GM11168 (cell line): ENCODE data around the gene TTLL13.

Experiments
- in situ Hi-C: fragments of 300-500 bp; cut with MboI; formaldehyde crosslinking; loops from one replicate; pipeline ENCODE4 v1.12.0; 2022; ENCODE audit warnings: low sequenced_read_pairs; ENCODE audit not compliant: unreplicated experiment

TTLL13 gene

DNA sequence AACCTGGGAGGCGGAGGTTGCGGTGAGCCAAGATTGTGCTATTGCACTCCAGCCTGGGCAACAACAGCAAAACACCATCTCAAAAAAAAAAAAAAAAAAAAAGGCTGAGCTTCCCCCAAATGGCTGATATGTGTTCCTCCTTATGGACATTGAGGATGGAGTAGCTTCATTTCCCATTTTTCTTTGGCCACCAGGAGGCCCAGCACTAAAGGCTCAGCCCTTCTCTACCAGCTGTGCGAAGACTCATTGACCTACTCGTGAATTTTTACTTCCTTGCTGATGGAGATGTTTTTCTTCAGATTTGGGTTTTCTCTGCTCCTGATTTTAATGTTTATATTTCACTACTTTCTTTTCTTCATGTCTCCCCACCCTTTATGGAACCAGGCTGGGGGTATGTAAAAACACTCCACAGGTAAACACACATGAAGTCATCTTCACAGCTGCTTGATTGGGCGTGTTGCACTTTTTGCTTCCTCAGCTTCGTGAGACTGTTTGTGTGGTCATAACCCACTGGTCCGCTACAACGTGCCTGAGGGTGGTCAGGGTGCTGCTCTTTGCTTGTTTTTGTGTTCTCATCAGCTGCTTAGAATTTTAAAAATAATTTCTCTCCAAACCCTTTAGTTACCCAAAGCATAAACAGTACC lies 34.7 kb upstream of the TTLL13 start:
- in situ Hi-C loops = no loop called here

DNA sequence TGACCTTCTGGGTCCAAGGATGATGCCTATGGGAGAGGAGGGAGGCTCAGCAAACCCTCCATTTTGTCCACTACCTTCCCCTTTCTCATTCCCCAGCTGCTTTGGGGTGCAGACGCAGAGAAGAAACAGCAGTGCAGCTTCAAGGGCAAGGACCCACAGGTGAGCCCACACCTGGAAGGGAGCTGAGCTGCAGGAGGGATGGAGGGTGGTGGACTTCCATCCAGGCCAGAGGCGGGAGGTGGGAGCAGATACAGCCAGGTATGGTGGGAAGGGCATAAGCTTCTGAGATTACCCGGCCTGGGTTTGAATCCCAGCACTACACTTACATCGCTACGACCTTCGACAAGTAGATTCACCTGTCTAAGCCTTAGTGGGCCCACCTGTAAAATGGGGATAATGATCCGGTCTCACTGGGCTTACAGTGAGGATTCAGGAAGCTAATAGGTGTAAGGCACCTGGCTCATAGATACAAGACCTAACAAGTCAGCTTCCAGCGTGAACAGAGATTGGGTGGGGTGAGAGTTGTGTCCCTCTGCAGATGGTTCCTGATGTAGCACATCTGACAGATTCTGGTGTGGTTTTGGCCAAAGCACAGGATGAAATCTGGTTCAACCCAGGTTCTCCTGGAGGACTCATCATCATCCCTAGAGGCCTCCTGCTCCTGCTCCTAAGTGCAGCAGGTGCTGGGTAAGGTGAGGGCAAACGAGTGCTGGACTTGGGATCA lies 31.5 kb upstream of the TTLL13 start:
- in situ Hi-C loops = no loop called here

GRCh38 chr15:90219421-90220141 lies 29.8 kb upstream of the TTLL13 start:
- in situ Hi-C loops = loop anchor here (10.0 kb wide), 1 partner anchor 55 kb away; no protein-coding TSS in a partner anchor

GRCh38 chr15:90221246-90221900 lies 28.0 kb upstream of the TTLL13 start:
- in situ Hi-C loops = loop anchor here (10.0 kb wide), 1 partner anchor 57 kb away; no protein-coding TSS in a partner anchor

DNA sequence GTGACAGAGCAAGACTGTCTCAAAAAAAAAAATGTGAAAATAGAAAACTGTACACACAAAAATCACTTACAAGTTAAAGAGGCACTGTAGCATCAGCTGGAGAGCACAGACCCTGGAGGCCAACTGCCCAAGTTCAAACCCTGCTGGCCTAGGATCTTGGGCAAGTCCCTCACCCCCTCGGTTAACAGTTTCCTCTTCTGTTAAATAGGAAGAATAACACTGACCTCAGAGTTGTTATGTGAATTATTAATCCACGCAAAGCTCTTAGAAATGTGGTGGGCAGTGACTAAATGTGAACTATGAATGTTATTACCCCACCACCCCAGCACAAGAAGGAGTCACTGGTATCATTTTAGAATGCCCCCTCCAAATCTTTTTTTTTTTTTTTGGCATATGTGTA lies 26.8 kb upstream of the TTLL13 start:
- in situ Hi-C loops = loop anchor here (10.0 kb wide), 1 partner anchor 58 kb away; no protein-coding TSS in a partner anchor

DNA sequence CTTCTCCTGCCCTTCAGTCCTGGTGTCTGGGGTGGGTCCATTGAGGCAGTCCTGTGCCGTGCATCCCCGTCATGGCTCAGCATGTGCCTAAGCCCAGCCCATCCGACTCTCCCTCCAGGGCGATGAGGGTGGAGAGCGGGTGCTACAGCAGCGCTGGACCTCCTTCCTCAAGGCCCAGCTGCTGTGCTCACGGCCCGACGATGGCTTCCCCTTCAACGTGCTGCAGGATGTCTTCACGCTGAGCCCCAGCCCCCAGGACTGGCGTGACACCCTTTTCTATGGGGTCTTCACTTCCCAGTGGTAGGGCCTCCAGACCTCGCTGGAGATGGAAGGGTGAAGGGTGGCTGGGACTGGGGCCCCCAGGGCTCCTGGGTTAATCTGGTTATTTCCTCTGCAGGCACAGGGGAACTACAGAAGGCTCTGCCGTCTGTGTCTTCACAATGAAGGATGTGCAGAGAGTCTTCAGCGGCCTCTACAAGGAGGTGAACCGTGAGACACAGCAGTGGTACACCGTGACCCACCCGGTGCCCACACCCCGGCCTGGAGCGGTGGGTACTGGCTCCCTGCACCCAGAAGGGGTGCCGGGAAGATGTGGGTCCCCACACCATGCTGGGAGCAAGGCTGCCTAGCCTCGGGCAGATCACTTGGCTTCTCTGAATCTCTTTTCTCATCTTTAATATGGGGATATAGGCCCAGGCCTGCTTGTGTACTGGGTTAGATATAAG lies 25.8 kb upstream of the TTLL13 start:
- in situ Hi-C loops = loop anchor here (10.0 kb wide), 1 partner anchor 59 kb away; no protein-coding TSS in a partner anchor

DNA sequence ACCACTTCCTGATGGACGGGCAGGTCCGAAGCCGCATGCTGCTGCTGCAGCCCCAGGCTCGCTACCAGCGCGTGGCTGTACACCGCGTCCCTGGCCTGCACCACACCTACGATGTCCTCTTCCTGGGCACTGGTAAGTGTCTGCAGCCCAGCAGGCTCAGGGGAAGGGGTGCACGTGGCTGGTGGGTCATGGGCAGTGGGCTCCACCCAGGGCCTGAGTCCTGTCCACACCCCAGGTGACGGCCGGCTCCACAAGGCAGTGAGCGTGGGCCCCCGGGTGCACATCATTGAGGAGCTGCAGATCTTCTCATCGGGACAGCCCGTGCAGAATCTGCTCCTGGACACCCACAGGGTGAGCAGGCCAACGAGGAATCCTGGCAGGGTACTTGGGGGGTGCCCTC lies 24.3 kb upstream of the TTLL13 start:
- in situ Hi-C loops = loop anchor here (10.0 kb wide), 1 partner anchor 60 kb away; no protein-coding TSS in a partner anchor

DNA sequence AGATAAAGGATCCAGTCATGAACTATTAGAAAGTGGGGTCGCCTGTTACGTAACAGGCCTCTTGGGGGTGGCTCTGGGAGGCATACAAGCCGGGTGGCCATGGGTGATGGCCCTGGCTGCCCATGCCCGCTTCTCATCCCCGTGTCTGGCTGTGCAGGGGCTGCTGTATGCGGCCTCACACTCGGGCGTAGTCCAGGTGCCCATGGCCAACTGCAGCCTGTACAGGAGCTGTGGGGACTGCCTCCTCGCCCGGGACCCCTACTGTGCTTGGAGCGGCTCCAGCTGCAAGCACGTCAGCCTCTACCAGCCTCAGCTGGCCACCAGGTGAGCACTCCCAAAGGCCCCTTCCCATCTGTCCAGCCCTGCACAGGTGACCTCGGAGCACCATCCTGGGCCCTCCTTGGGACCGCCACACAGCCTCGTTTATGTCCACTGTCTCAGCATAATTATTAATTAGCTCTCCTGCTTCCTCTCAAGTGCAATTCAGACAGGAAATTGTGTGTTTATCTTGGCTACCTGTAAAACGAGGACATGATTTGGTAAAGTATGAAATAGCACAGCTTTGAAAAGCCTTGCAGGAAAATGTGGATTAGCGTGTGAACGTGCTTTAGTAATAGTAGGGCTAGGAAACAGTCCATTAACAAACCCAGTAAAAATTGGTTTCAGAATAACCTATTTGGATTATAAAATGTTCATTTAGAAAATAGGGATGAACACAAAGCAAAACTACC lies 23.7 kb upstream of the TTLL13 start:
- in situ Hi-C loops = loop anchor here (10.0 kb wide), 1 partner anchor 61 kb away; no protein-coding TSS in a partner anchor

GRCh38 chr15:90227336-90227735 lies 22.0 kb upstream of the TTLL13 start:
- in situ Hi-C loops = loop anchor here (10.0 kb wide), 1 partner anchor 63 kb away; no protein-coding TSS in a partner anchor

- in situ Hi-C loops = loop anchor here (10.0 kb wide), 1 partner anchor 63 kb away; no protein-coding TSS in a partner anchor
Observed at GRCh38 chr15:90227816-90228772, 21.3 kb upstream of the TTLL13 start.

DNA sequence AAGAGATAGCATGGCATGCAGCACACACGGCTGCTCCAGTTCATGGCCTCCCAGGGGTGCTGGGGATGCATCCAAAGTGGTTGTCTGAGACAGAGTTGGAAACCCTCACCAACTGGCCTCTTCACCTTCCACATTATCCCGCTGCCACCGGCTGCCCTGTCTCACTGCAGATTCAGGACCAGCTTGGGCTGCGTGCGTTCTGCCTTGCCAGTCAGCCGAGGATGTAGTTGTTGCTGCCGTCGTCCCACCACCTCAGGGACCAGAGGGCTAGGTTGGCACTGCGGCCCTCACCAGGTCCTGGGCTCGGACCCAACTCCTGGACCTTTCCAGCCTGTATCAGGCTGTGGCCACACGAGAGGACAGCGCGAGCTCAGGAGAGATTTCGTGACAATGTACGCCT lies 20.4 kb upstream of the TTLL13 start:
- in situ Hi-C loops = loop anchor here (10.0 kb wide), 1 partner anchor 64 kb away; no protein-coding TSS in a partner anchor

DNA sequence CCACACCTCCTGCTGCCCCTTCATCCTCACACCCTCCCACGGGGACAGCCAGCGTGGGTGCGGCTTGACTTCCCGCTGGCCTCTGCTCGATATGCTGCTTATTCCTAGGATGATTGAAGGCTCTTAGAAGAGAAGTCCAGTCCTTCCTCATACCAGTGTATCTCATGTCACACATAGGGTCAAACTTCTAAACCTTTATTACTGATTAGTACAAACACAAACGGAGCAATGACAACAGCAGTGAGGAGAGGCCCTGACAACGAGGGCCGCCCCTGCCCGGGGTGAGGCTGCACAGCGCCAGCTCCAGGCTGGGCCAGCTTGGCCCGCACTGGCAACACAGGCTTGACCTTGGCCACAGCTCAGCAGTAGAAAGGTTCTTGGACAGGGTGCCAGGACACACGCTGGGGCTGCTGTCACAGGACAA lies 19.3 kb upstream of the TTLL13 start:
- in situ Hi-C loops = no loop called here

DNA sequence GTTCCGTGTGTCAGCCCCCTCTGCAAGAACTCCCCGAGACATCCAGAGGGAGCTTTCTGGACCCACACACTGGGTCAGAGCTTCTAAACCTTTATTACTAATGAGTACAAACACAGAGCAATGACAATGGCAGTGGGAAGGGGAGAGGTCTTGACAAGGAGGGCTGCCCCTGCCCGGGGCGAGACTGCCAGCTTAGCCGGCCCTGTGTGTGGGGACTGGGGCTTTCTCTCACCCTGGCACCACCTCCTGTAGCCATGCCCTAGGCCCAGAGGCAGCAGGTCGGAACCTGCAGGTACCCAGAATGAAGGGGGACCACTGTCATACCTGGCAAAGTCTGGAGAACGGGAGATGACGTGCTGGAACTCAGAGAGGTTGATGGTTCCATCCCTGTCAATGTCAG lies 18.7 kb upstream of the TTLL13 start:
- in situ Hi-C loops = no loop called here

DNA sequence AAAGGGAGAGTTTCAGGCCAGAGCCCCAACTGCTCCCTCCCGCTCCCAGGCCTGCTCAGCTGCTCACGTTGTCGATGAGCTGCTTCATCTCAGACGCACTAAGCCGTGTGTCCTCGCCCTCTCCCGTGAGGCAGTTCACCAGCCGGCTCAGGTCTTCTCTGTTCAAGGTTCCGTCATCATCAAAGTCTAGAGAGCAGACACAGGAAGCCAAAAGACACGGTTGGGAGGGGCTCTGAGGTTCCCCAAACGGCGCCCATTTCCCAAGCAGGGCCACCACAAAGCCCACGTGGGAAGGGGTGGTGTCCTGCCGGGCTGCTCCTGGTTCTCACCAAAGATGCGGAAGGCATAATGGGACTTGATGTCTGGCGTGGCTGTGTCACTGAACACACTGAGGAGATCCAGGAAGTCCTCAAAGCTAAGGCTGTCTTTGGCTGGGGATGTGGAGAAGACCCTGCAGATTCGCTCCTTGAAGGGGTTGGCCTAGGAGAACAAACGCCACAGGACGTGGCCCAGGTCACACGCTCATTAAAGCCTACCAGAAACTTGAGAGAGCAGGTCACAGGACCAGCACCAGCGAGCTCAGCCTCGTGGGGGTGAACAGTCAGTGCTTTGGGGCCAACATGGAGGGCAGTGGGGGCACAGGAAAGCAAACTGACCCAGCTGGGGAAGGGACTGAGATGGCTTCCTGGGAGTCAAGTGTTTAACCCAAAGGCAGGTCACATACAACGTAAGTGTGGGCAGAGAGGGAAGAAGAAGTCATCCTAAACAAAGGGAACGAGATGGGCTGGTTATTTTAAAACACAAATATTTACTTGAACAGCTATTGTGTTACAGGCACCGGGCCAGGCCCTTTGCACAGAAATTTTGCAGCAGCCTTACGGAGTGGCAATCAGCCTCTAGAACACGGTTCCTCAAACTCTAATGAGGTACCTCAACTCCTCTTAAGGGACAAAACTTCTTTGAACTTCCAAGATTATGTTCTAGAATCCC lies 18.0 kb upstream of the TTLL13 start:
- in situ Hi-C loops = no loop called here

GRCh38 chr15:90232196-90232595 lies 17.2 kb upstream of the TTLL13 start:
- in situ Hi-C loops = no loop called here

DNA sequence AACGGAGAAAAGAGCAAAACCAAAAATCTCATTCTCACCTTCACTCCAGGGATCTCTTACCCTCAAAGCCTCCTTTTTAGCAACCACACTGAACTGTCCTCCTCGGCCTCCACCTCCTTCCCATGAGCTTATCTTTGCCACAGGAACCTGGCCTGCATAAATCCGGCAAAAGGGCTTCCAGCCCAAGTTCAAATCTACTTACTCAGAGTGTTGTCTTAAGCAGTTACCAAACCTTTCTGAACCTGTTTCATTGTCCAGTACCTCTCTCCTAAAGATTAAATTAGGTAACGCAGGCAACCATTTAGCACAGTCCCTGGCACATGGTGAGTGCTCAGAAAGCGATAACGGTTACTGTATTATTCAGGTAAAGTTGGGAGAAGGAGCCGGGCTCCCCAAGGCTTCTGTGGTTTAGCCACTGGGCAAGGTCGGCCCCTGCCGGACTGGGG lies 16.4 kb upstream of the TTLL13 start:
- in situ Hi-C loops = no loop called here
